Left lung (tissue), 10 donors: ENCODE measurements around the gene PCDHGA3. TPM values are rescaled to one million over a fixed set of nuclear protein-coding genes. Genes with fewer than 3 reads are reported as not detected.
A peak's percentile ranks its signal among the peaks of the same experiment; 100 is the strongest.
"Not testable (repeated sequence)": the region's sequence is repeated elsewhere in the genome, so short reads cannot be mapped to it uniquely, and the experiment has no call there.

ENCODE experiments used
- ATAC-seq: fragments of 200-7000 bp; cut with Tn5 transposase; one replicate; pipeline ENCODE4 v1.9.1; 2020; ENCODE audit warnings: moderate library complexity
- DNase-seq, 4 donors: peaks; one replicate each; pipeline ENCODE4 v3.0.0-alpha.2; 2013 to 2020
- H3K27ac ChIP-seq, 2 donors: fragments of 200-600 bp; sonication (generic) in 1 of 2; one replicate each; pipeline versions ENCODE4 v1.5.0 to v1.8.0; 2020 to 2021
- H3K27me3 ChIP-seq, 2 donors: fragments of 200-600 bp; sonication (generic) in 1 of 2; one replicate each; pipeline versions ENCODE4 v1.5.0 to v1.8.0; 2020 to 2021
- H3K36me3 ChIP-seq, 2 donors: fragments of 200-600 bp; sonication (generic) in 1 of 2; one replicate each; pipeline versions ENCODE4 v1.5.0 to v1.8.0; 2020 to 2021
- H3K4me1 ChIP-seq, 2 donors: fragments of 200-600 bp; one replicate each; pipeline ENCODE4 v1.8.0; 2021
- H3K4me3 ChIP-seq, 2 donors: fragments of 200-600 bp; sonication (generic) in 1 of 2; one replicate each; pipeline versions ENCODE4 v1.5.0 to v1.8.0; 2020 to 2021; ENCODE audit warnings: mild to moderate bottlenecking in 1 of 2
- H3K9me3 ChIP-seq, 2 donors: fragments of 200-600 bp; sonication (generic) in 1 of 2; one replicate each; pipeline versions ENCODE4 v1.5.0 to v1.8.0; 2020 to 2021
- intact Hi-C, 2 donors: fragments of 100-400 bp; cut with DNase I; formaldehyde crosslinking; loops; one replicate each; pipeline versions ENCODE4 v1.11.2 to v1.14.2; 2022
- polyA plus RNA-seq, 6 donors: library from polyadenylated mRNA; unstranded; fragments of 120-200 nt; gene quantifications; one replicate each; pipeline ENCODE4 v1.2.1, GENCODE V29; 2013; ENCODE audit not compliant: insufficient read length in 6 of 6
- total RNA-seq, 2 donors: library from RNA; stranded (reverse); fragmentation: NEBNext Ultra II Directional; extraction: Animal tissue kit (Norgen Biotek cat#: 25700); gene quantifications; one replicate each; pipeline ENCODE4 v1.2.1, GENCODE V29; 2021
- TF ChIP-seq, protein P1 (sequence below), 2 donors: fragments of 200-600 bp; sonication (generic) in 1 of 2; IDR thresholded peaks; one replicate each; pipeline versions ENCODE4 v1.5.0 to v1.8.0; 2021; ENCODE audit warnings: antibody characterized with exemption in 2 of 2
- donor health status: DM: no; HTN: yes; CAD: no.
- donor health status: DM: no; HTN: no; CAD: no.

Gene PCDHGA3
- total and polyA plus RNA-seq, 8 donors = 1.4 to 4.4 (median 3.0) TPM

DNA sequence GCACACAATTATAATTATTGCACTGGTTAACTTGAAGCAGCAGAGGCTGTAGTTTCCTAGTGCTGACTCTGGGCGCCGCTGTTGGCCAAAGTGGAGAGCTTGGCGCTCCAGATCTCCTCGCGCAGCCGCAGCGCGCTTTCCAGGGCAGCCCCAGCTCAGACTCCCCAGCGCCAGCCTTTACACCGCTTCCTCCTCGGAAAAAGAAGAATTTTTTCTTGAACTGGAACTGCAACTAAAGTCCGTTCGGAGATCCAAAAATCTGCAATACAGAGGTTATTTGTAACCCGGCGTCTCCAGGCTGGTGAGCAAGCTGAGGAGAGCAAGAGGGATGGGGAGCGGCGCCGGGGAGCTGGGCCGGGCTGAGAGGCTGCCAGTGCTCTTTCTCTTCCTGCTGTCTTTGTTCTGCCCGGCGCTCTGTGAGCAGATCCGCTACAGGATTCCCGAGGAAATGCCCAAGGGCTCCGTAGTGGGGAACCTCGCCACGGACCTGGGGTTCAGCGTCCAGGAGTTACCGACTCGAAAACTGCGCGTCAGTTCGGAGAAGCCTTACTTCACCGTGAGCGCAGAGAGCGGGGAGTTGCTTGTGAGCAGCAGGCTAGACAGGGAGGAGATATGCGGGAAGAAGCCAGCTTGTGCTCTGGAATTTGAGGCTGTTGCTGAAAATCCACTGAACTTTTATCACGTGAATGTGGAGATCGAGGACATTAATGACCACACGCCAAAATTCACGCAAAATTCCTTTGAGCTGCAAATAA is 44.1 kb downstream of the PCDHGA3 start, which contains the start of gene PCDHGB4:
TSS of gene PCDHGB4 (plus strand) at position 142 of the 755 bp plus-strand sequence. CDS start at position 329, 187 bp downstream.
- H3K27ac ChIP-seq, intact Hi-C loops, H3K4me1 ChIP-seq, H3K36me3 ChIP-seq, H3K4me3 ChIP-seq, DNase-seq: not testable (repeated sequence)
- peaks cover 9 to 90% of the 10 kb centered on the region in 2 donors for H3K27me3 ChIP-seq
- peaks cover 0 to 92% of the 10 kb centered on the region in 2 donors for H3K9me3 ChIP-seq
- ATAC-seq = peak; percentile 88
- TF ChIP-seq, protein P1, sequence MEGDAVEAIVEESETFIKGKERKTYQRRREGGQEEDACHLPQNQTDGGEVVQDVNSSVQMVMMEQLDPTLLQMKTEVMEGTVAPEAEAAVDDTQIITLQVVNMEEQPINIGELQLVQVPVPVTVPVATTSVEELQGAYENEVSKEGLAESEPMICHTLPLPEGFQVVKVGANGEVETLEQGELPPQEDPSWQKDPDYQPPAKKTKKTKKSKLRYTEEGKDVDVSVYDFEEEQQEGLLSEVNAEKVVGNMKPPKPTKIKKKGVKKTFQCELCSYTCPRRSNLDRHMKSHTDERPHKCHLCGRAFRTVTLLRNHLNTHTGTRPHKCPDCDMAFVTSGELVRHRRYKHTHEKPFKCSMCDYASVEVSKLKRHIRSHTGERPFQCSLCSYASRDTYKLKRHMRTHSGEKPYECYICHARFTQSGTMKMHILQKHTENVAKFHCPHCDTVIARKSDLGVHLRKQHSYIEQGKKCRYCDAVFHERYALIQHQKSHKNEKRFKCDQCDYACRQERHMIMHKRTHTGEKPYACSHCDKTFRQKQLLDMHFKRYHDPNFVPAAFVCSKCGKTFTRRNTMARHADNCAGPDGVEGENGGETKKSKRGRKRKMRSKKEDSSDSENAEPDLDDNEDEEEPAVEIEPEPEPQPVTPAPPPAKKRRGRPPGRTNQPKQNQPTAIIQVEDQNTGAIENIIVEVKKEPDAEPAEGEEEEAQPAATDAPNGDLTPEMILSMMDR (IDR thresholded peaks at IDR 0.05) = peak in 1 of 2 donors; percentile 10

DNA sequence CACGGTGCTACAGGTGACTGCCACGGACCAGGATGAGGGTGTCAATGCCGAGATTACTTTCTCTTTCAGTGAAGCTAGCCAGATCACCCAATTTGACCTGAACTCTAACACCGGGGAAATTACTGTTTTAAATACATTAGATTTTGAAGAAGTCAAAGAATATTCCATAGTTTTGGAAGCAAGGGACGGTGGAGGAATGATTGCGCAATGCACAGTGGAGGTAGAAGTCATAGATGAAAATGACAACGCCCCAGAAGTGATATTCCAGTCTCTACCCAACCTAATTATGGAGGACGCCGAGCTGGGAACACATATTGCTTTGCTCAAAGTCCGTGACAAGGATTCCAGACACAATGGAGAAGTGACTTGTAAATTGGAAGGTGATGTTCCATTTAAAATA is 45.0 kb downstream of the PCDHGA3 start:
- ATAC-seq (no peak), DNase-seq (no peak)
- Histone ChIP-seq H3K9me3 (peaks cover 0 to 92% of the 10 kb centered on the region in 2 donors), H3K4me3 (no peak overlapping the region), H3K36me3 (no peaks in the 10 kb centered on the region), H3K27ac (no peak overlapping the region), H3K4me1 (no peaks in the 10 kb centered on the region), H3K27me3 (peaks cover 5 to 90% of the 10 kb centered on the region in 2 donors)
- TF ChIP-seq, protein P1 (IDR thresholded peaks at IDR 0.05) = no peak
- intact Hi-C loops = no loop called here

DNA sequence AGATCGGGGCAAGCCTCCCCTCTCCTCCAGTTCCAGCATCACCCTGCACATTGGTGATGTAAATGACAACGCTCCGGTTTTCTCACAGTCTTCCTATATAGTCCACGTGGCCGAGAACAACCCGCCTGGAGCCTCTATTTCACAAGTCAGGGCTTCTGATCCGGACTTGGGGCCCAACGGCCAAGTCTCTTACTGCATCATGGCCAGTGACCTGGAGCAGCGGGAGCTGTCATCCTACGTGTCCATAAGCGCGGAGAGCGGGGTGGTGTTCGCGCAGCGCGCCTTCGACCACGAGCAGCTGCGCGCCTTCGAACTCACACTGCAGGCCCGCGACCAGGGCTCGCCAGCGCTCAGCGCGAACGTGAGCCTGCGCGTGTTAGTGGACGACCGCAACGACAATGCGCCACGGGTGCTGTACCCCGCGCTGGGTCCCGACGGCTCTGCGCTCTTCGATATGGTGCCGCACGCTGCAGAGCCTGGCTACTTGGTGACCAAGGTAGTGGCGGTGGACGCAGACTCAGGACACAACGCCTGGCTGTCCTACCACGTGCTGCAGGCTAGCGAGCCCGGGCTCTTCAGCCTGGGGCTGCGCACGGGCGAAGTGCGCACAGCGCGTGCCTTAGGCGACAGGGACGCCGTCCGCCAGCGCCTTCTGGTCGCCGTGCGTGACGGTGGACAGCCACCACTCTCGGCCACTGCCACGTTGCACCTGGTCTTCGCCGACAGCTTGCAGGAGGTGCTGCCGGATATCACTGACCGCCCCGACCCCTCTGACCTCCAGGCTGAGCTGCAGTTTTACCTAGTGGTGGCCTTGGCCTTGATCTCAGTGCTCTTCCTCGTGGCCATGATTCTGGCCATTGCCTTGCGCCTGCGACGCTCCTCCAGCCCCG is 45.8 kb downstream of the PCDHGA3 start:
- peaks cover 0 to 91% of the 10 kb centered on the region in 2 donors for H3K9me3 ChIP-seq
- no peaks in the 10 kb centered on the region for H3K36me3 ChIP-seq
- DNase-seq (no peak), ATAC-seq (no peak)
- intact Hi-C loops = loop anchor here in 1 of 2 donors (5.0 kb wide), 1 partner anchor 43 kb away; the partner anchor contains the start of gene PCDHGA12
- H3K4me1 ChIP-seq = no peaks in the 10 kb centered on the region
- no peak overlapping the region for H3K27ac ChIP-seq
- peaks cover 5 to 90% of the 10 kb centered on the region in 2 donors for H3K27me3 ChIP-seq
- H3K4me3 ChIP-seq = no peak overlapping the region
- TF ChIP-seq, protein P1 (IDR thresholded peaks at IDR 0.05) = no peak

DNA sequence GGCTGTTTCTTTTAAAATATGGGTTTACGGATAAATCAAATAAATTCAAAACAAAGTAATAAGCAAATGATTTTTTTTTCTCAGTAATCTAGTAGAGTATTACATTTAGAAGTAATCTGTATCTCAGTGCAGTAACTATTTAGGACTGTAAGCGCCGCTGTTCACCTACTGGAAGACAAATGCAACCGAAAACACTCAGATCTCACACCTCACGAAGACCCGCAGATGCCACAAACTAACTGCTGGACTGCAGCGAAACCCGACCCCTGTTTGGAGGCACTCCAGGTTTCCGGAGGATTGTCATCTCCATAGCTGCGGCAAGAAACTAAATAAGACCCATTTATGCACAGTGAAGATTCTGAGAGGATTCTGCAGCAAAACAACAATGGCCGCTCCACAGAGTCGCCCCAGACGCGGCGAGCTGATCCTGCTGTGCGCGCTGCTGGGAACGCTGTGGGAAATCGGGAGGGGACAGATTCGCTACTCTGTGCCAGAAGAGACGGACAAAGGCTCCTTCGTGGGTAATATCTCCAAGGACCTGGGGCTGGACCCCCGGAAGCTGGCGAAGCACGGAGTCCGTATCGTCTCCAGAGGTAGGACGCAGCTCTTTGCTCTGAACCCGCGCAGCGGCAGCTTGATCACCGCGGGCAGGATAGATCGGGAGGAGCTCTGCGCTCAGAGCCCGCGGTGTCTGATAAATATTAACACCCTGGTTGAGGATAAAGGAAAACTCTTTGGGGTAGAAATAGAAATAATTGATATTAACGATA is 49.0 kb downstream of the PCDHGA3 start, which contains the start of gene PCDHGA8:
TSS of gene PCDHGA8 (plus strand) at position 205 of the 770 bp plus-strand sequence. CDS start at position 386, 181 bp downstream.
- H3K27me3 ChIP-seq = peaks cover 5 to 89% of the 10 kb centered on the region in 2 donors
- intact Hi-C loops = loop anchor here in 1 of 2 donors (5.0 kb wide), 1 partner anchor 40 kb away; the partner anchor contains the start of gene PCDHGA12
- DNase-seq (no peak), ATAC-seq (no peak)
- no peak within 1 kb of the TSS for H3K4me3 ChIP-seq
- no peak within 1 kb of the TSS for H3K27ac ChIP-seq
- TF ChIP-seq, protein P1 (IDR thresholded peaks at IDR 0.05) = no peak
- H3K4me1 ChIP-seq = no peaks in the 10 kb centered on the region
- H3K9me3 ChIP-seq = peaks cover 0 to 73% of the 10 kb centered on the region in 2 donors
- no peaks in the 10 kb centered on the region for H3K36me3 ChIP-seq
